Upper lobe of left lung (tissue), 6 donors: ENCODE data around the gene NMT2. TPM values are rescaled to one million over a fixed set of nuclear protein-coding genes. Genes with fewer than 3 reads are reported as not detected.

Experiments
- ATAC-seq, 2 donors: fragments of 200-7000 bp; cut with Tn5 transposase; one replicate each; pipeline ENCODE4 v1.9.1; 2022; ENCODE audit warnings: mild to moderate bottlenecking in 2 of 2, moderate library complexity in 2 of 2; ENCODE audit not compliant: low FRiP score in 2 of 2
- DNase-seq, 2 donors: peaks; one replicate each; pipeline ENCODE4 v3.0.0-alpha.2; 2019 to 2020
- H3K27ac ChIP-seq, 4 donors: fragments of 200-600 bp; sonication (generic); one replicate each; pipeline ENCODE4 v1.5.1; 2016 to 2019
- H3K27me3 ChIP-seq, 4 donors: fragments of 200-600 bp; sonication (generic); one replicate each; pipeline ENCODE4 v1.5.1; 2017 to 2019
- H3K36me3 ChIP-seq, 4 donors: fragments of 200-600 bp; sonication (generic); one replicate each; pipeline ENCODE4 v1.5.1; 2016 to 2019
- H3K4me1 ChIP-seq, 4 donors: fragments of 200-600 bp; sonication (generic); one replicate each; pipeline ENCODE4 v1.5.1; 2018 to 2019
- H3K4me3 ChIP-seq, 4 donors: fragments of 200-600 bp; sonication (generic); one replicate each; pipeline ENCODE4 v1.5.1; 2017 to 2019; ENCODE audit warnings: mild to moderate bottlenecking in 2 of 4, moderate library complexity in 1 of 4
- H3K9me3 ChIP-seq, 4 donors: fragments of 200-600 bp; sonication (generic); one replicate each; pipeline ENCODE4 v1.5.1; 2018 to 2019
- CTCF ChIP-seq, 6 experiments: fragments of 450-650 bp in 4 of 6; fragments of 200-600 bp in 2 of 6; sonication (generic) in 2 of 6; IDR thresholded peaks; one replicate each; pipeline ENCODE4 v1.5.1; 2016 to 2019; ENCODE audit warnings: antibody characterized with exemption in 6 of 6
- EP300 ChIP-seq, 4 donors: sonication (generic); formaldehyde crosslinking; IDR thresholded peaks; one replicate each; pipeline ENCODE4 v1.5.1; 2017; ENCODE audit warnings: antibody characterized with exemption in 4 of 4, control low read depth in 2 of 4
- POLR2A ChIP-seq, 4 donors: fragments of 450-650 bp; IDR thresholded peaks; one replicate each; pipeline ENCODE4 v1.5.1; 2016 to 2017; ENCODE audit warnings: antibody characterized with exemption in 4 of 4, mild to moderate bottlenecking in 2 of 4
- POLR2AphosphoS5 ChIP-seq, 2 donors: sonication (generic); formaldehyde crosslinking; IDR thresholded peaks; one replicate each; pipeline ENCODE4 v1.5.1; 2017; ENCODE audit warnings: antibody characterized with exemption in 2 of 2
- WGBS, 2 donors: methylation state at CpG; one replicate each; pipeline ENCODE4 v1.1.5; 2017 to 2018; 5-methylcytosine and 5-hydroxymethylcytosine counted together
- total RNA-seq, 6 donors: library from RNA; depleted of rRNA in 4 of 6; stranded (reverse); fragments of >200 nt in 4 of 6; gene quantifications; one replicate each; pipeline versions ENCODE4 v1.1.0 to v1.2.1, GENCODE V29; 2016 to 2021
- donor health status: DM: no; HTN: no; CAD: no; lungs with moderate emphysema.
- donor health status: DM: no; HTN: yes; CAD: no; lungs with severe emphysema.

Gene NMT2
- total RNA-seq, 6 donors from 2014 or later: 6.4 to 12.0 (median 8.6) TPM

DNA sequence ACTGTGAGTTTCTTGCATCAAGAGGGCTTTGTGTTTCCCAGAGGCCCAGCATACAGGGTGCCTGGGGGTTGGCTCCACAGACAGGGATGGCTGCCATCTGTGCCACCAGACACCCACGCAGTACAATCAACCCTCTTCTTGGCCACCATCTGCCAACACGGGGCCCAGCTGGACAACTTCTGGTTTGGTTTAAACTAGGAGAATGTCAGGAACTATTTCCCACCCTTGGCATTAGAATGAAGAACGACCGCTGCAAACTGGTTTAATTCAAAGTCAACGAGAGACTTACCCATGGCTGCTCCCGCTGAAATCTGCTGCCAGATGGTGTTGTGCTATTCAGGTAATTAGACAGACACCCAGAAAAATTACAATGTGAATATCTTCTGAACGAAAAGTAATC is 27.8 kb downstream of the NMT2 start:
- Histone ChIP-seq H3K4me1 (no peaks in the 10 kb centered on the region), H3K27me3 (no peaks in the 10 kb centered on the region), H3K4me3 (no peak overlapping the region), H3K27ac (no peak overlapping the region), H3K9me3 (no peaks in the 10 kb centered on the region), H3K36me3 (peaks cover 0 to 8% (median 0%) of the 10 kb centered on the region in 4 donors)
- ATAC-seq (no peak), DNase-seq (no peak)
- no peak for TF ChIP-seq EP300 (IDR thresholded peaks at IDR 0.05)
- TF ChIP-seq POLR2A (IDR thresholded peaks at IDR 0.05): no peak
- TF ChIP-seq CTCF (IDR thresholded peaks at IDR 0.05): no peak
- no peak for TF ChIP-seq POLR2AphosphoS5 (IDR thresholded peaks at IDR 0.05)
- 95 to 98% methylated on average over 7 of the region's 7 CpGs for WGBS, 2 donors

DNA sequence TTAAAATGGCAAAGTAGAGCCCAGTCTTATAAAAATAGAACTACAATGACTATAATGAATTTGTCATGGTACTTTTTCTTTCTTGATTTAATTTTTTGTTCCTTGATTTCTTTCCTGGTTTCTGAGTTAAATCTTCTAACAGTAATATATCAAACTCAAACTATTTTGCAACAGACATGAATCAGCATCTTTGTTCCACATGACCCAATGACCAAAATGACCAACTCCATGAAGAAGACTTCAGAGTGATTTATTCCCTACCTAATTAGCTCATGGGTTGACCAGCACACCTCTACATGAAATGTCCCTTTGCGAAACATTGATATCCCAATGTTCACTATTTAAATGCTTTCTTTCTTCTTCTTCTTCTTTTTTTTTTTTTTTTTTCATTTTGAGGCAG is 30.9 kb downstream of the NMT2 start:
- Histone ChIP-seq H3K36me3 (peaks cover 0 to 36% (median 16%) of the 10 kb centered on the region in 4 donors), H3K27ac (no peak overlapping the region), H3K4me3 (no peak overlapping the region), H3K9me3 (no peaks in the 10 kb centered on the region), H3K27me3 (no peaks in the 10 kb centered on the region), H3K4me1 (no peaks in the 10 kb centered on the region)
- DNase-seq (no peak), ATAC-seq (no peak)
- TF ChIP-seq EP300 (IDR thresholded peaks at IDR 0.05) (no peak), POLR2A (IDR thresholded peaks at IDR 0.05) (no peak), CTCF (IDR thresholded peaks at IDR 0.05) (no peak), POLR2AphosphoS5 (IDR thresholded peaks at IDR 0.05) (no peak)
- 92 to 100% methylated on average over 1 of the region's 1 CpG for WGBS, 2 donors

DNA sequence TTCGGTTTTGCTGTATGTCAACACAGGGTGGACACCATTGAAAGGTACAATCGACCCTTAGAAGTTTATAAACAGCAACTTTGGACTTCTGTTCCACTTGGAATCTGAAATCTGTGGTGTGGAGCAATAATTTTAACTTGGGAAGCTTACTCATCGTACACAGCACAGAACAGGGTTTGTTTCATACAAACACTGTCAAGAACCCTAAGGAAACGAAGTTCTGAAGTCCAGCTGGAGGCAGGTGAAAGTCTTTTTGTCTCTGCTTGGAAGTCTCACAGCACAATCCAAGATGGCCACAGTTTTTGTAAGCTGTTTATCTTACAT is 31.5 kb downstream of the NMT2 start:
- 65 to 73% methylated on average over 4 of the region's 4 CpGs for WGBS, 2 donors
- Histone ChIP-seq H3K27me3 (no peaks in the 10 kb centered on the region), H3K27ac (no peak overlapping the region), H3K9me3 (no peaks in the 10 kb centered on the region), H3K36me3 (peaks cover 0 to 43% (median 18%) of the 10 kb centered on the region in 4 donors), H3K4me3 (no peak overlapping the region), H3K4me1 (no peaks in the 10 kb centered on the region)
- no peak for DNase-seq
- ATAC-seq: no peak
- no peak for TF ChIP-seq CTCF (IDR thresholded peaks at IDR 0.05)

DNA sequence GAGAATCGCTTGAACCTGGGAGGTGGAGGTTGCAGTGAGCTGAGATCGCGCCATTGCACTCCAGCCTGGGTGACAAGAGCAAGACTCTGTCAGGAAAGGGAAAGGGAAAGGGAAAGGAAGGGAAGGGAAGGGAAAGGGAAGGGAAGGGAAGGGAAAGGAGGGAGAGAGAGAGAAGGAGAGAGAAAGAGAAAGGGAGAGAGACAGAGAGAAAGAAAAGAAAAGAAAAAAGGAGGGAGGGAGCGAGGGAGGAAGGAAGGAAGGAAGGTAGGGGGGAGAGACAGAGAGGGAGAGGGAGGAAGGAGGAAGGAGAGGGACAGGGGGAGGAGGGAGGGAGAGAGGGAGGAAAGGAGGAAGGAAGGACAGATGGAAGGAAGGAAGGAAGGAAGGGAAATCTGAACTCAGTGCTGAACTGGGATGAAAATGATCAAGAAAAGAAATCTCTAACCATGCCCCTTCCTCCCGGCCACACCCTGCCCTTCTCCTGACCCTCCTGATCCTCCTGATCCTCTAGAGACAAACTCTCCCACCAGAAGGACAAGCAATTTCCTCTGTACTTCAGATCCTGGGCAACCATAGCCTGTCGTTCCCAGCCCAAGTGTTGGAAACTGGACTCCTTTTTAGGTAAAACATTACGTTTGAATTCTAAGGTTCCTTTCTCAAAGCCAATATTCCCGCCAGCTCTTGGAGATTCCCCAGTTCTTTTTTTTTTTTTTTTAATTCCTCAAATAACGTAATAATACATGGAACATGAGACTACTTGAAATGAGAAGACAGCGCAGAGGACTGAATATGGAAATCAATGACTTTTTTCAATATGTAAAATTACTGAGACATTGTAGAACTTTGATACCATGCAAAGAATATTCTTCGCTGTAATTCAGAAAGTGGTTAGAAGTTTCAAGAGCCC is 32.1 kb downstream of the NMT2 start:
- H3K27ac ChIP-seq: no peak overlapping the region
- H3K4me1 ChIP-seq: no peaks in the 10 kb centered on the region
- H3K9me3 ChIP-seq: no peaks in the 10 kb centered on the region
- WGBS, 2 donors: 80 to 89% methylated on average over 11 of the region's 11 CpGs
- H3K27me3 ChIP-seq: no peaks in the 10 kb centered on the region
- DNase-seq: no peak
- no peak for TF ChIP-seq POLR2A (IDR thresholded peaks at IDR 0.05)
- no peak for TF ChIP-seq POLR2AphosphoS5 (IDR thresholded peaks at IDR 0.05)
- no peak for TF ChIP-seq EP300 (IDR thresholded peaks at IDR 0.05)
- H3K36me3 ChIP-seq: peaks cover 0 to 49% (median 18%) of the 10 kb centered on the region in 4 donors
- H3K4me3 ChIP-seq: no peak overlapping the region
- no peak for ATAC-seq

DNA sequence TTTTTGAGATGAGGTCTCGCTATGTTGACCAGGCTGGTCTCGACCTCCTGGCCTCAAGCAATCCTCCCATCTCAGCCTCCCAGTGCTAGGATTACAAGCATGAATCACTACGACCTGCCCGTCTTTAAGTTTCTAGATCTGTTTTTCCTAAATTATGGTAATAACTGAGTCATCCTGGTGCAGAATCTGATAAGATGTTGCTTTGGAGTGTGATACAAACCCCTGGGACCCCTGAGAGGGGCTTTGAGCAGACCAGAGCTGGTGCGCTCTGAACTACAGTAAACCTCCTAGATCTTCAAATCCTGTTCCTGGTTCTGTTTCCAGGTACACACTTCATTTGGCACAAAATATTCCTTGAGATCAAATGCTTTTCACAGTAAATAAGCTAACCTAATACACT is 37.2 kb downstream of the NMT2 start:
- DNase-seq (no peak), ATAC-seq (no peak)
- TF ChIP-seq POLR2AphosphoS5 (IDR thresholded peaks at IDR 0.05) (no peak), POLR2A (IDR thresholded peaks at IDR 0.05) (no peak), CTCF (IDR thresholded peaks at IDR 0.05) (no peak), EP300 (IDR thresholded peaks at IDR 0.05) (no peak)
- Histone ChIP-seq H3K4me1 (no peaks in the 10 kb centered on the region), H3K4me3 (no peak overlapping the region), H3K9me3 (no peaks in the 10 kb centered on the region), H3K27ac (no peak overlapping the region), H3K36me3 (peaks cover 0 to 62% (median 23%) of the 10 kb centered on the region in 4 donors), H3K27me3 (no peaks in the 10 kb centered on the region)
- WGBS, 2 donors: 97 to 98% methylated on average over 5 of the region's 5 CpGs
